ENCODE measurements around the gene COL4A3.

DNA sequence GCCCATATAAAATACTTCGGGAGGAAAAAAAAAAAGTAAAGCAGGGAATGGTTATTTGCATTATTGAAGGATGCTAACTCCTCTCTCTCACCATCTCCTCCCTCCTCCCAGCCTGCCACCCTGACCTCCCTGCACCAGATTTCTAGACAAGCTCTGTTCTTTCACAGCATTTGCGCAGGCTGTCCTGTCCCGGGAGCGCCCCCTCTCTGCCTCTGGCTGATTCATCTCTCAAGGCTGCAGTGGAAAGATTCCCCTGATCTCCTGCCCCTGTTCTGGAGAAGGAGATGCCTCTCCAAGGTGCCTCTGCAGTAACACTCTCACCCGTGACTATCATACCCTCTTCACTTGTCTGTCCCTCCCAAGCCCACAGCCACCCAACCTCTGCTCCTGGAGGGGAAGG lies 38.9 kb upstream of the COL4A3 start:
- TF ChIP-seq POLR2AphosphoS5 (IDR thresholded peaks at IDR 0.05) (no peak), POLR2A (IDR thresholded peaks at IDR 0.05) (no peak), EP300 (IDR thresholded peaks at IDR 0.05; ENCODE audit: low read depth) (no peak)
- TF ChIP-seq, protein P1, sequence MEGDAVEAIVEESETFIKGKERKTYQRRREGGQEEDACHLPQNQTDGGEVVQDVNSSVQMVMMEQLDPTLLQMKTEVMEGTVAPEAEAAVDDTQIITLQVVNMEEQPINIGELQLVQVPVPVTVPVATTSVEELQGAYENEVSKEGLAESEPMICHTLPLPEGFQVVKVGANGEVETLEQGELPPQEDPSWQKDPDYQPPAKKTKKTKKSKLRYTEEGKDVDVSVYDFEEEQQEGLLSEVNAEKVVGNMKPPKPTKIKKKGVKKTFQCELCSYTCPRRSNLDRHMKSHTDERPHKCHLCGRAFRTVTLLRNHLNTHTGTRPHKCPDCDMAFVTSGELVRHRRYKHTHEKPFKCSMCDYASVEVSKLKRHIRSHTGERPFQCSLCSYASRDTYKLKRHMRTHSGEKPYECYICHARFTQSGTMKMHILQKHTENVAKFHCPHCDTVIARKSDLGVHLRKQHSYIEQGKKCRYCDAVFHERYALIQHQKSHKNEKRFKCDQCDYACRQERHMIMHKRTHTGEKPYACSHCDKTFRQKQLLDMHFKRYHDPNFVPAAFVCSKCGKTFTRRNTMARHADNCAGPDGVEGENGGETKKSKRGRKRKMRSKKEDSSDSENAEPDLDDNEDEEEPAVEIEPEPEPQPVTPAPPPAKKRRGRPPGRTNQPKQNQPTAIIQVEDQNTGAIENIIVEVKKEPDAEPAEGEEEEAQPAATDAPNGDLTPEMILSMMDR (IDR thresholded peaks at IDR 0.05), result no peak
